OCI-LY7 (cell line): ENCODE data around the gene KIR3DL3.
"Not testable (repeated sequence)": the region's sequence is repeated elsewhere in the genome, so short reads cannot be mapped to it uniquely, and the experiment has no call there.

Experiments
- EZH2phosphoT487 ChIP-seq: fragments of 200-600 bp; sonication (generic); IDR thresholded peaks from 2 replicates; pipeline ENCODE4 v1.6.1; 2018; ENCODE audit warnings: low read depth, borderline replicate concordance, mild to moderate bottlenecking, mixed run types, antibody characterized with exemption, low read length, moderate library complexity, mixed read lengths
- TF ChIP-seq, protein P1 (sequence below): fragments of 200-600 bp; sonication (generic); conservative IDR thresholded peaks from 2 replicates; pipeline ENCODE4 v1.5.1; 2014; ENCODE audit warnings: mild to moderate bottlenecking, antibody characterized with exemption, low read length, moderate library complexity, mixed read lengths

DNA sequence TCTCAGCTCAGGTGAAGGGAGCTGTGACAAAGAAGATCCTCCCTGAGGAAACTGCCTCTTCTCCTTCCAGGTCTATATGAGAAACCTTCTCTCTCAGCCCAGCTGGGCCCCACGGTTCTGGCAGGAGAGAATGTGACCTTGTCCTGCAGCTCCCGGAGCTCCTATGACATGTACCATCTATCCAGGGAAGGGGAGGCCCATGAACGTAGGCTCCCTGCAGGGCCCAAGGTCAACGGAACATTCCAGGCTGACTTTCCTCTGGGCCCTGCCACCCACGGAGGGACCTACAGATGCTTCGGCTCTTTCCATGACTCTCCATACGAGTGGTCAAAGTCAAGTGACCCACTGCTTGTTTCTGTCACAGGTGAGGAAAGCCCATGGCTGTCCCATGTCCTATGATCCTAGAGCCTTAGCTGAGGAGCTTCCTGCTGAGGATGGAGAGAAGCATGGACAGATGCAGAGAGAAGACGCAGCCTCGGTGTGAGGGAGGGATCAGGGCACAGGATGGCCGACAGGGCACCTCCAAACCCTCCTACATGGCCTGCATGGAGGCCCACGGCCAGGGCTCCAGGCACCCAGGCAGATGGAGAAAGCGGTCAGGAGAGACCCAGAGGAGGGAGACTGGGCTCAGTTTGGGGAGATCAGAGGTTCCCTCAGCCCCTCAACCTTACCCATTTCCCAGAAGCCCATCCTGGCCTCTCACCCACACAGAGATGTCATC, 51.0 kb downstream of the KIR3DL3 start:
- TF ChIP-seq, protein P1, sequence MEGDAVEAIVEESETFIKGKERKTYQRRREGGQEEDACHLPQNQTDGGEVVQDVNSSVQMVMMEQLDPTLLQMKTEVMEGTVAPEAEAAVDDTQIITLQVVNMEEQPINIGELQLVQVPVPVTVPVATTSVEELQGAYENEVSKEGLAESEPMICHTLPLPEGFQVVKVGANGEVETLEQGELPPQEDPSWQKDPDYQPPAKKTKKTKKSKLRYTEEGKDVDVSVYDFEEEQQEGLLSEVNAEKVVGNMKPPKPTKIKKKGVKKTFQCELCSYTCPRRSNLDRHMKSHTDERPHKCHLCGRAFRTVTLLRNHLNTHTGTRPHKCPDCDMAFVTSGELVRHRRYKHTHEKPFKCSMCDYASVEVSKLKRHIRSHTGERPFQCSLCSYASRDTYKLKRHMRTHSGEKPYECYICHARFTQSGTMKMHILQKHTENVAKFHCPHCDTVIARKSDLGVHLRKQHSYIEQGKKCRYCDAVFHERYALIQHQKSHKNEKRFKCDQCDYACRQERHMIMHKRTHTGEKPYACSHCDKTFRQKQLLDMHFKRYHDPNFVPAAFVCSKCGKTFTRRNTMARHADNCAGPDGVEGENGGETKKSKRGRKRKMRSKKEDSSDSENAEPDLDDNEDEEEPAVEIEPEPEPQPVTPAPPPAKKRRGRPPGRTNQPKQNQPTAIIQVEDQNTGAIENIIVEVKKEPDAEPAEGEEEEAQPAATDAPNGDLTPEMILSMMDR = not testable (repeated sequence)
- not testable (repeated sequence) for TF ChIP-seq EZH2phosphoT487
